CD14-positive monocyte (primary cell): ENCODE results near the gene PKIB. TPM values are rescaled to one million over a fixed set of nuclear protein-coding genes. Genes with fewer than 3 reads are reported as not detected.

Source experiments
- DNase-seq, 3 donors: peaks; one replicate each; pipeline ENCODE4 v3.0.0-alpha.2; 2011 to 2022
- H2AFZ ChIP-seq: 2 replicates; pipeline ENCODE4 v1.6.0; 2012; ENCODE audit warnings: mild to moderate bottlenecking, low read depth, low read length, inconsistent platforms; ENCODE audit not compliant: insufficient read depth, poor library complexity, severe bottlenecking
- H3K27ac ChIP-seq, 2 donors: 1 replicate in 1 of 2; 2 replicates in 1 of 2; pipeline ENCODE4 v1.5.1; 2012 to 2013; ENCODE audit warnings: low read length in 2 of 2, control low read depth in 1 of 2, inconsistent platforms in 1 of 2, low read depth in 1 of 2, mild to moderate bottlenecking in 1 of 2
- H3K27me3 ChIP-seq, 2 donors: one replicate each; pipeline versions ENCODE4 v1.6.0 to v1.6.1; 2011 to 2013; ENCODE audit warnings: low read length in 2 of 2; ENCODE audit not compliant: control insufficient read depth in 2 of 2, insufficient read depth in 2 of 2
- H3K36me3 ChIP-seq, 2 donors: replicated peaks in 1 of 2; 1 replicate in 1 of 2; 2 replicates in 1 of 2; pipeline versions ENCODE4 v1.5.1 to v1.6.1; 2012 to 2013; ENCODE audit warnings: low read length in 2 of 2, control low read depth in 1 of 2, inconsistent platforms in 1 of 2, mild to moderate bottlenecking in 1 of 2; ENCODE audit not compliant: insufficient read depth in 2 of 2, control insufficient read depth in 1 of 2
- H3K4me1 ChIP-seq, 2 donors: 1 replicate in 1 of 2; 2 replicates in 1 of 2; pipeline versions ENCODE4 v1.5.1 to v1.6.1; 2012 to 2013; ENCODE audit warnings: low read length in 2 of 2, control low read depth in 1 of 2, inconsistent platforms in 1 of 2, mild to moderate bottlenecking in 1 of 2, moderate library complexity in 1 of 2; ENCODE audit not compliant: insufficient read depth in 2 of 2, control insufficient read depth in 1 of 2
- H3K4me2 ChIP-seq: replicated peaks from 2 replicates; pipeline ENCODE3; 2012; ENCODE audit warnings: low read length, moderate library complexity, mild to moderate bottlenecking; ENCODE audit not compliant: poor library complexity, severe bottlenecking; ENCODE audit errors: extremely low read depth
- H3K4me3 ChIP-seq, 3 experiments: fragments of 200-600 bp in 1 of 3; sonication (generic) in 1 of 3; replicated peaks in 1 of 3; 1 replicate in 2 of 3; 2 replicates in 1 of 3; pipeline ENCODE4 v1.5.1; 2011 to 2013; ENCODE audit warnings: low read length in 3 of 3, mild to moderate bottlenecking in 3 of 3, control low read depth in 2 of 3, low read depth in 2 of 3, inconsistent platforms in 1 of 3, moderate library complexity in 1 of 3
- H3K79me2 ChIP-seq: 2 replicates; pipeline ENCODE4 v1.6.0; 2012; ENCODE audit warnings: mild to moderate bottlenecking, control low read depth, inconsistent platforms, low read length, moderate library complexity; ENCODE audit not compliant: insufficient read depth
- H3K9ac ChIP-seq: 2 replicates; pipeline ENCODE4 v1.6.0; 2017; ENCODE audit warnings: low read length, mild to moderate bottlenecking; ENCODE audit not compliant: insufficient read depth, poor library complexity, severe bottlenecking
- H3K9me3 ChIP-seq, 2 donors: replicated peaks in 1 of 2; 1 replicate in 1 of 2; 2 replicates in 1 of 2; pipeline versions ENCODE4 v1.5.1 to v1.6.1; 2012 to 2013; ENCODE audit warnings: low read length in 2 of 2, control low read depth in 1 of 2; ENCODE audit not compliant: control insufficient read depth in 1 of 2, insufficient read depth in 1 of 2
- H4K20me1 ChIP-seq: 2 replicates; pipeline ENCODE4 v1.6.0; 2012; ENCODE audit warnings: mild to moderate bottlenecking, low read length, control low read depth, moderate library complexity; ENCODE audit not compliant: insufficient read depth
- H3K27ac Mint-ChIP-seq, 7 donors: one replicate each; pipeline ENCODE4 v1.8.0; 2020; ENCODE audit warnings: mild to moderate bottlenecking in 7 of 7, mixed read lengths in 7 of 7, moderate library complexity in 6 of 7, inconsistent platforms in 2 of 7
- H3K27me3 Mint-ChIP-seq, 3 donors: one replicate each; pipeline ENCODE4 v1.8.0; 2021 to 2022; ENCODE audit warnings: low read depth in 3 of 3, mild to moderate bottlenecking in 3 of 3, mixed read lengths in 3 of 3, moderate library complexity in 3 of 3, inconsistent platforms in 1 of 3
- H3K36me3 Mint-ChIP-seq, 2 donors: one replicate each; pipeline ENCODE4 v1.8.0; 2020; ENCODE audit warnings: mixed read lengths in 2 of 2, inconsistent platforms in 1 of 2, mild to moderate bottlenecking in 1 of 2
- H3K4me1 Mint-ChIP-seq: one replicate; pipeline ENCODE4 v1.8.0; 2020; ENCODE audit warnings: mild to moderate bottlenecking, mixed read lengths
- H3K4me3 Mint-ChIP-seq, 2 donors: one replicate each; pipeline ENCODE4 v1.8.0; 2020; ENCODE audit warnings: mild to moderate bottlenecking in 2 of 2, mixed read lengths in 2 of 2, moderate library complexity in 1 of 2
- H3K9me3 Mint-ChIP-seq, 7 donors: one replicate each; pipeline ENCODE4 v1.8.0; 2020 to 2022; ENCODE audit warnings: mixed read lengths in 7 of 7, mild to moderate bottlenecking in 6 of 7, moderate library complexity in 6 of 7, inconsistent platforms in 2 of 7
- CTCF ChIP-seq: fragments of 200-600 bp; IDR thresholded peaks from one replicate; pipeline ENCODE4 v1.8.0; 2022; ENCODE audit warnings: antibody characterized with exemption, mild to moderate bottlenecking
- WGBS: methylation state at CpG from one replicate; pipeline ENCODE4 v1.1.5; 2013; ENCODE audit warnings: missing lambda C conversion rate; ENCODE audit not compliant: insufficient coverage; 5-methylcytosine and 5-hydroxymethylcytosine counted together
- intact Hi-C, 2 donors: fragments of 100-400 bp; cut with micrococcal nuclease; formaldehyde crosslinking; loops; one replicate each; pipeline versions ENCODE4 v1.15.0 to v1.15.1; 2023
- polyA plus RNA-seq, 3 donors: library from polyadenylated mRNA; depleted of rRNA in 1 of 3; unstranded in 2 of 3; stranded (reverse) in 1 of 3; fragments of 300-500 nt in 2 of 3; fragments of >200 nt in 1 of 3; fragmentation: Illumina TruSeq in 2 of 3; gene quantifications; 1 replicate in 2 of 3; 2 replicates in 1 of 3; pipeline ENCODE4 v1.2.3, GENCODE V29; 2012 to 2021

Gene PKIB
- polyA plus RNA-seq, 3 donors, result 1.3 to 2.0 (median 1.4) TPM

GRCh38 chr6:122753688-122754056 is 143.5 kb downstream of the PKIB start:
- Histone ChIP-seq H3K4me1 (peaks cover 54 to 62% of the 10 kb centered on the region in 2 donors), H3K4me2 (peak overlapping the region; percentile 22), H3K9ac (no peak overlapping the region), H2AFZ (no peak overlapping the region), H3K27ac (peak overlapping the region in 1 of 2 donors; percentile 73), H4K20me1 (no peaks in the 10 kb centered on the region), H3K27me3 (no peaks in the 10 kb centered on the region), H3K36me3 (no peaks in the 10 kb centered on the region), H3K4me3 (peak overlapping the region in 1 of 3 experiments; percentile 12), H3K79me2 (no peaks in the 10 kb centered on the region), H3K9me3 (peaks cover 0 to 4% of the 10 kb centered on the region in 2 donors)
- WGBS, result 80% methylated on average over 1 of the region's 5 CpGs
- Mint-ChIP-seq H3K27me3 (peaks cover 0 to 2% (median 0%) of the 10 kb centered on the region in 3 donors), H3K4me3 (peak overlapping the region in 1 of 2 donors; percentile 9), H3K9me3 (peaks cover 2 to 10% (median 3%) of the 10 kb centered on the region in 7 donors), H3K4me1 (peaks cover 53% of the 10 kb centered on the region), H3K36me3 (peaks cover 0 to 7% of the 10 kb centered on the region in 2 donors), H3K27ac (peak overlapping the region in 5 of 7 donors; percentile 42 to 88 (median 75))
- intact Hi-C loops, result loop anchor here in 1 of 2 donors (5.0 kb wide), 1 partner anchor 34 kb away; the partner anchor contains the start of gene SMPDL3A
- no peak for TF ChIP-seq CTCF
- DNase-seq, result no peak

- Histone ChIP-seq H3K9ac (no peak overlapping the region), H4K20me1 (no peaks in the 10 kb centered on the region), H3K27me3 (no peaks in the 10 kb centered on the region), H3K9me3 (no peaks in the 10 kb centered on the region), H3K27ac (peak overlapping the region in 1 of 2 donors; percentile 73), H3K36me3 (no peaks in the 10 kb centered on the region), H3K79me2 (no peaks in the 10 kb centered on the region), H3K4me2 (peak overlapping the region; percentile 22), H3K4me1 (peaks cover 60 to 65% of the 10 kb centered on the region in 2 donors), H3K4me3 (peak overlapping the region in 1 of 3 experiments; percentile 36), H2AFZ (peak overlapping the region; percentile 46)
- Mint-ChIP-seq H3K4me3 (peak overlapping the region in 1 of 2 donors; percentile 59), H3K27ac (peak overlapping the region in 6 of 7 donors; percentile 75 to 89 (median 83)), H3K27me3 (peaks cover 0 to 2% (median 0%) of the 10 kb centered on the region in 3 donors), H3K36me3 (peaks cover 0 to 3% of the 10 kb centered on the region in 2 donors), H3K4me1 (peaks cover 55% of the 10 kb centered on the region), H3K9me3 (peaks cover 0 to 8% (median 1%) of the 10 kb centered on the region in 7 donors)
- intact Hi-C loops, result loop anchor here in 1 of 2 donors (5.0 kb wide), 1 partner anchor 33 kb away; the partner anchor contains the start of gene SMPDL3A
- 57% methylated on average over 3 of the region's 5 CpGs for WGBS
- no peak for TF ChIP-seq CTCF
- peak; percentile 8 to 38 (median 29) for DNase-seq
These were observed 144.1 kb downstream of the PKIB start for GRCh38 chr6:122754191-122754731.
